GM18502 (cell line): ENCODE measurements around the gene AGBL5.

Experiments
- ATAC-seq: cut with Tn5 transposase; IDR thresholded peaks from one replicate; pipeline ENCODE4 v1.9.1; 2021; ENCODE audit warnings: mild to moderate bottlenecking; ENCODE audit not compliant: unreplicated experiment, poor library complexity

The AGBL5 gene

GRCh38 chr2:27021253-27022049, 30.0 kb upstream of the AGBL5 start:
- ATAC-seq, result no peak

GRCh38 chr2:27023740-27024139, 27.7 kb upstream of the AGBL5 start:
- ATAC-seq, result no peak

- ATAC-seq, result no peak
Measured at GRCh38 chr2:27024188-27024587, 27.3 kb upstream of the AGBL5 start.

- ATAC-seq, result no peak
Measured at GRCh38 chr2:27024812-27025211, 26.7 kb upstream of the AGBL5 start.

- no peak for ATAC-seq
Measured at GRCh38 chr2:27025281-27025800, 26.1 kb upstream of the AGBL5 start.

- no peak for ATAC-seq
Measured at GRCh38 chr2:27025861-27026851, 25.3 kb upstream of the AGBL5 start.

- ATAC-seq, result no peak
Measured at GRCh38 chr2:27027211-27027651, 24.2 kb upstream of the AGBL5 start.

- no peak for ATAC-seq
Measured at GRCh38 chr2:27029051-27029450, 22.4 kb upstream of the AGBL5 start.

GRCh38 chr2:27032495-27033252, 18.8 kb upstream of the AGBL5 start, which contains the start of gene TMEM214:
TMEM214 (plus strand) TSS chr2:27032965; CDS start chr2:27033016, 51 bp downstream.
- peak; percentile 92 for ATAC-seq

GRCh38 chr2:27033253-27033852, 18.1 kb upstream of the AGBL5 start:
- peak; percentile 17 for ATAC-seq

GRCh38 chr2:27038012-27038411, 13.5 kb upstream of the AGBL5 start:
- ATAC-seq, result no peak

- no peak for ATAC-seq
Measured at GRCh38 chr2:27038631-27039339, 12.7 kb upstream of the AGBL5 start.

GRCh38 chr2:27039426-27039825, 12.0 kb upstream of the AGBL5 start:
- no peak for ATAC-seq

GRCh38 chr2:27039871-27040270, 11.6 kb upstream of the AGBL5 start:
- ATAC-seq, result no peak

- ATAC-seq, result no peak
Measured at GRCh38 chr2:27040282-27040681, 11.2 kb upstream of the AGBL5 start.

GRCh38 chr2:27041752-27042151, 9.7 kb upstream of the AGBL5 start:
- no peak for ATAC-seq

GRCh38 chr2:27042159-27042661, 9.3 kb upstream of the AGBL5 start:
- ATAC-seq, result no peak

GRCh38 chr2:27042985-27043634, 8.4 kb upstream of the AGBL5 start:
- ATAC-seq, result no peak
